ENCODE data around the gene PANK1. TPM values are rescaled to one million over a fixed set of nuclear protein-coding genes. Genes with fewer than 3 reads are reported as not detected.

The PANK1 gene
- polyA plus RNA-seq, 1 of the 3 experiments (the other 2 are of a cell fraction): 4.2 TPM

- no peak overlapping the region for H3K4me3 ChIP-seq (ENCODE audit: low read depth in 2 of 2, low read length in 1 of 2)
- POLR2A ChIA-PET: no interaction called here
- no peaks in the 10 kb centered on the region for H3K9me3 ChIP-seq
- no peak overlapping the region for H2AFZ ChIP-seq (ENCODE audit: low read depth)
- no peaks in the 10 kb centered on the region for H4K20me1 ChIP-seq (ENCODE audit: insufficient read depth)
- peaks cover 16 to 52% of the 10 kb centered on the region in 2 experiments for H3K36me3 ChIP-seq (replicated peaks in 1 of 2; ENCODE audit: control insufficient read depth in 1 of 2, insufficient read depth in 2 of 2, low read length in 1 of 2)
- H3K4me2 ChIP-seq: no peak overlapping the region
- no peaks in the 10 kb centered on the region for H3F3A ChIP-seq (replicated peaks; ENCODE audit: insufficient read depth)
- TF ChIP-seq CHD2 (IDR thresholded peaks at IDR 0.05; ENCODE audit: low read length, partially characterized antibody): no peak
- TF ChIP-seq ZBTB33 (IDR thresholded peaks at IDR 0.05; ENCODE audit: borderline replicate concordance, low read depth): no peak
- TF ChIP-seq FOXM1 (IDR thresholded peaks at IDR 0.05; ENCODE audit: low read depth): no peak
- no peak for TF ChIP-seq GATA2 (CRISPR knock-in tag; IDR thresholded peaks at IDR 0.05)
- TF ChIP-seq RAD21 (IDR thresholded peaks at IDR 0.05; ENCODE audit: low read length): no peak
- no peak for TF ChIP-seq EZH2phosphoT487 (IDR thresholded peaks at IDR 0.05; ENCODE audit: borderline replicate concordance, low read depth)
- no peak for TF ChIP-seq IRF3 (IDR thresholded peaks at IDR 0.05; ENCODE audit: low read depth, low read length)
- no peak for TF ChIP-seq POLR2AphosphoS5 (IDR thresholded peaks at IDR 0.05; ENCODE audit: low read depth, low read length)
- no peak for TF ChIP-seq JUND (IDR thresholded peaks at IDR 0.05)
- TF ChIP-seq GABPA (IDR thresholded peaks at IDR 0.05; ENCODE audit: low read depth): no peak
- no peak for TF ChIP-seq PBX3 (IDR thresholded peaks at IDR 0.05)
- no peak for TF ChIP-seq RCOR1 (IDR thresholded peaks at IDR 0.05; ENCODE audit: low read length)
- no peak for TF ChIP-seq TEAD4 (IDR thresholded peaks at IDR 0.05; ENCODE audit: borderline replicate concordance, insufficient read depth)
- TF ChIP-seq MAX (IDR thresholded peaks at IDR 0.05; ENCODE audit: low read depth): no peak
- TF ChIP-seq USF1 (IDR thresholded peaks at IDR 0.05; ENCODE audit: borderline replicate concordance, low read depth): no peak
- TF ChIP-seq YY1 (IDR thresholded peaks at IDR 0.05; ENCODE audit: low read depth): no peak
- TF ChIP-seq NRF1 (IDR thresholded peaks at IDR 0.05; ENCODE audit: low read depth, low read length): no peak
- no peak for TF ChIP-seq ELF1 (IDR thresholded peaks at IDR 0.05)
- TF ChIP-seq MXI1 (IDR thresholded peaks at IDR 0.05; ENCODE audit: low read depth, low read length): no peak
- TF ChIP-seq SMC3 (IDR thresholded peaks at IDR 0.05; ENCODE audit: low read depth, low read length): no peak
- no peak overlapping the region for H3K9ac ChIP-seq
- WGBS (ENCODE audit: low lambda C conversion rate): 76% methylated on average over 3 of the region's 3 CpGs
- H3K9me2 ChIP-seq: no peaks in the 10 kb centered on the region
- H3K27me3 ChIP-seq (ENCODE audit: insufficient read depth): no peaks in the 10 kb centered on the region
- DNase-seq: no peak
- H3K4me1 ChIP-seq (ENCODE audit: control insufficient read depth in 1 of 2, insufficient read depth in 2 of 2, low read depth in 1 of 2, low read length in 1 of 2): 0 out of 4 replicates have a peak, but pooled peaks cover 0 to 5% of the 10 kb centered on the region in 2 experiments
- no peak overlapping the region for H3K27ac ChIP-seq (ENCODE audit: low read depth in 2 of 2, low read length in 1 of 2)
- CTCF ChIA-PET: no interaction called here
- H3K79me2 ChIP-seq (ENCODE audit: insufficient read depth): no peaks in the 10 kb centered on the region
Observed at GRCh38 chr10:89590326-89590725, 54.7 kb downstream of the PANK1 start.
